Measurements from ENCODE around the gene DRC1. TPM values are rescaled to one million over a fixed set of nuclear protein-coding genes. Genes with fewer than 3 reads are reported as not detected.

The DRC1 gene
- polyA plus RNA-seq, 1 donor from 2014 or later = 0.16 TPM

DNA sequence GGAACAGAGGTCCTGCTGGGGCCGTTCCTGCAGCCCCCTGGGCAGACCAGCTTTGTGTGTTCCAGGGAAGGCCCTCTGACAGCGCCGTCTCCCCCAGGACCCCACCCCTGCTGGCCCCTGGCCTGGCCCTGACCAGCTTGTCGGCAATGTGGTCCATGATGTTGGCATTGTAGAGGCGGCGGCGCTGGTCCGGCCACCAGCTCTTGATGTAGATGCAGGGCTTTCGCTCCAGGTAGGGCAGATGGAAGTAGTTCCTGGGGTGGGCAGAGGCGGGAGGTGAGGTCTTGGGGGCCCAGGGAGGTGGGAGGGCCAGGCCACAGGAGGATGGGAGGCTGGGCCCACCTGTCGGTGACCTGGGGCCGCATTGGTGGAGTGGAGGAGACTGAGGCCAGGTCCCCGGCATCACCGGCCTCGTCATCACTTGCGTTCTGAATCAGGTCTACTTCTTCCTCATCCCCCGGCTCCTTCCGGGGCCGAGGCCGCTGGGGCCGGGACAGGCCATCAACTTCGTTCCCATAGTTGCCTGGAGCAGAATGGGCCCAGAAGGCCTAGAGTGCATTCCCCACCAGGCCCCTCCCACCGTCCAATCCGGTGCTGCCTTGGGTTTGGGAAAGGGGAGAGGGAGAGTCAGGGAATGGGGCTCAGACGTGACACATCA is 77.5 kb downstream of the DRC1 start:
- H3K27me3 ChIP-seq (ENCODE audit: insufficient read depth, low read depth, low read length) = no peaks in the 10 kb centered on the region
- H4K20me1 ChIP-seq (ENCODE audit: insufficient read depth) = no peaks in the 10 kb centered on the region
- TF ChIP-seq, protein P1, sequence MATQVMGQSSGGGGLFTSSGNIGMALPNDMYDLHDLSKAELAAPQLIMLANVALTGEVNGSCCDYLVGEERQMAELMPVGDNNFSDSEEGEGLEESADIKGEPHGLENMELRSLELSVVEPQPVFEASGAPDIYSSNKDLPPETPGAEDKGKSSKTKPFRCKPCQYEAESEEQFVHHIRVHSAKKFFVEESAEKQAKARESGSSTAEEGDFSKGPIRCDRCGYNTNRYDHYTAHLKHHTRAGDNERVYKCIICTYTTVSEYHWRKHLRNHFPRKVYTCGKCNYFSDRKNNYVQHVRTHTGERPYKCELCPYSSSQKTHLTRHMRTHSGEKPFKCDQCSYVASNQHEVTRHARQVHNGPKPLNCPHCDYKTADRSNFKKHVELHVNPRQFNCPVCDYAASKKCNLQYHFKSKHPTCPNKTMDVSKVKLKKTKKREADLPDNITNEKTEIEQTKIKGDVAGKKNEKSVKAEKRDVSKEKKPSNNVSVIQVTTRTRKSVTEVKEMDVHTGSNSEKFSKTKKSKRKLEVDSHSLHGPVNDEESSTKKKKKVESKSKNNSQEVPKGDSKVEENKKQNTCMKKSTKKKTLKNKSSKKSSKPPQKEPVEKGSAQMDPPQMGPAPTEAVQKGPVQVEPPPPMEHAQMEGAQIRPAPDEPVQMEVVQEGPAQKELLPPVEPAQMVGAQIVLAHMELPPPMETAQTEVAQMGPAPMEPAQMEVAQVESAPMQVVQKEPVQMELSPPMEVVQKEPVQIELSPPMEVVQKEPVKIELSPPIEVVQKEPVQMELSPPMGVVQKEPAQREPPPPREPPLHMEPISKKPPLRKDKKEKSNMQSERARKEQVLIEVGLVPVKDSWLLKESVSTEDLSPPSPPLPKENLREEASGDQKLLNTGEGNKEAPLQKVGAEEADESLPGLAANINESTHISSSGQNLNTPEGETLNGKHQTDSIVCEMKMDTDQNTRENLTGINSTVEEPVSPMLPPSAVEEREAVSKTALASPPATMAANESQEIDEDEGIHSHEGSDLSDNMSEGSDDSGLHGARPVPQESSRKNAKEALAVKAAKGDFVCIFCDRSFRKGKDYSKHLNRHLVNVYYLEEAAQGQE (IDR thresholded peaks at IDR 0.05; ENCODE audit: borderline replicate concordance) = no peak
- TF ChIP-seq SMC3 (conservative IDR thresholded peaks at IDR 0.05; ENCODE audit: poor library complexity) = no peak
- no peak for TF ChIP-seq EP300 (conservative IDR thresholded peaks at IDR 0.05; ENCODE audit: poor library complexity, severe bottlenecking)
- no peak for TF ChIP-seq RAD21 (conservative IDR thresholded peaks at IDR 0.05)
- TF ChIP-seq, protein P2, sequence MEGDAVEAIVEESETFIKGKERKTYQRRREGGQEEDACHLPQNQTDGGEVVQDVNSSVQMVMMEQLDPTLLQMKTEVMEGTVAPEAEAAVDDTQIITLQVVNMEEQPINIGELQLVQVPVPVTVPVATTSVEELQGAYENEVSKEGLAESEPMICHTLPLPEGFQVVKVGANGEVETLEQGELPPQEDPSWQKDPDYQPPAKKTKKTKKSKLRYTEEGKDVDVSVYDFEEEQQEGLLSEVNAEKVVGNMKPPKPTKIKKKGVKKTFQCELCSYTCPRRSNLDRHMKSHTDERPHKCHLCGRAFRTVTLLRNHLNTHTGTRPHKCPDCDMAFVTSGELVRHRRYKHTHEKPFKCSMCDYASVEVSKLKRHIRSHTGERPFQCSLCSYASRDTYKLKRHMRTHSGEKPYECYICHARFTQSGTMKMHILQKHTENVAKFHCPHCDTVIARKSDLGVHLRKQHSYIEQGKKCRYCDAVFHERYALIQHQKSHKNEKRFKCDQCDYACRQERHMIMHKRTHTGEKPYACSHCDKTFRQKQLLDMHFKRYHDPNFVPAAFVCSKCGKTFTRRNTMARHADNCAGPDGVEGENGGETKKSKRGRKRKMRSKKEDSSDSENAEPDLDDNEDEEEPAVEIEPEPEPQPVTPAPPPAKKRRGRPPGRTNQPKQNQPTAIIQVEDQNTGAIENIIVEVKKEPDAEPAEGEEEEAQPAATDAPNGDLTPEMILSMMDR (IDR thresholded peaks at IDR 0.05; ENCODE audit: poor library complexity, severe bottlenecking) = no peak
- TF ChIP-seq POLR2AphosphoS5 (IDR thresholded peaks at IDR 0.05) = no peak
- H3K9me3 ChIP-seq (ENCODE audit: low read length) = no peaks in the 10 kb centered on the region
- H3K4me3 ChIP-seq (ENCODE audit: low read length) = no peak overlapping the region
- no peaks in the 10 kb centered on the region for H3K9me2 ChIP-seq (ENCODE audit: insufficient read depth, low read length)
- no peak overlapping the region for H3K27ac ChIP-seq (ENCODE audit: low read length)
- no peak overlapping the region for H3K9ac ChIP-seq (ENCODE audit: low read length)
- H3F3A ChIP-seq (ENCODE audit: insufficient read depth, low read length, poor library complexity, severe bottlenecking) = no peaks in the 10 kb centered on the region
- H3K4me2 ChIP-seq (ENCODE audit: low read length) = no peak overlapping the region
- no peak overlapping the region for H2AFZ ChIP-seq (ENCODE audit: low read depth, low read length)
- H3K79me2 ChIP-seq (replicated peaks; ENCODE audit: insufficient read depth, low read length) = no peaks in the 10 kb centered on the region
- H3K36me3 ChIP-seq (ENCODE audit: insufficient read depth, low read length) = no peaks in the 10 kb centered on the region

- H3K36me3 ChIP-seq (ENCODE audit: insufficient read depth, low read length) = no peaks in the 10 kb centered on the region
- H2AFZ ChIP-seq (ENCODE audit: low read depth, low read length) = no peak overlapping the region
- no peaks in the 10 kb centered on the region for H3K9me3 ChIP-seq (ENCODE audit: low read length)
- no peak overlapping the region for H3K4me2 ChIP-seq (ENCODE audit: low read length)
- no peaks in the 10 kb centered on the region for H3K79me2 ChIP-seq (replicated peaks; ENCODE audit: insufficient read depth, low read length)
- H3K27ac ChIP-seq (ENCODE audit: low read length) = no peak overlapping the region
- no peaks in the 10 kb centered on the region for H3K27me3 ChIP-seq (ENCODE audit: insufficient read depth, low read depth, low read length)
- H3K9ac ChIP-seq (ENCODE audit: low read length) = no peak overlapping the region
- no peaks in the 10 kb centered on the region for H4K20me1 ChIP-seq (ENCODE audit: insufficient read depth)
- H3F3A ChIP-seq (ENCODE audit: insufficient read depth, low read length, poor library complexity, severe bottlenecking) = no peaks in the 10 kb centered on the region
- H3K9me2 ChIP-seq (ENCODE audit: insufficient read depth, low read length) = no peaks in the 10 kb centered on the region
- no peak for TF ChIP-seq POLR2AphosphoS5 (IDR thresholded peaks at IDR 0.05)
- TF ChIP-seq, protein P1 (IDR thresholded peaks at IDR 0.05; ENCODE audit: borderline replicate concordance) = no peak
- no peak for TF ChIP-seq TAF1 (IDR thresholded peaks at IDR 0.05; ENCODE audit: low read depth)
- TF ChIP-seq EZH2 (IDR thresholded peaks at IDR 0.05; ENCODE audit: borderline replicate concordance, insufficient read depth, low read length, poor library complexity, severe bottlenecking) = no peak
- TF ChIP-seq MXI1 (conservative IDR thresholded peaks at IDR 0.05; ENCODE audit: poor library complexity, severe bottlenecking) = no peak
- TF ChIP-seq, protein P2 (IDR thresholded peaks at IDR 0.05; ENCODE audit: poor library complexity, severe bottlenecking) = no peak
- TF ChIP-seq RAD21 (conservative IDR thresholded peaks at IDR 0.05) = no peak
- no peak for TF ChIP-seq SMC3 (conservative IDR thresholded peaks at IDR 0.05; ENCODE audit: poor library complexity)
- no peak for TF ChIP-seq EP300 (conservative IDR thresholded peaks at IDR 0.05; ENCODE audit: poor library complexity, severe bottlenecking)
- H3K4me3 ChIP-seq (ENCODE audit: low read length) = no peak overlapping the region
These were observed 78.3 kb downstream of the DRC1 start for GRCh38 chr2:26479789-26480565.

Data from neural cell (in vitro differentiated cells).